HepG2 (cell line): Measurements from ENCODE around the gene TRAF3. TPM values are rescaled to one million over a fixed set of nuclear protein-coding genes. Genes with fewer than 3 reads are reported as not detected.

Experiments used
- DBP ChIP-seq: sonication (generic); formaldehyde crosslinking; IDR thresholded peaks from 2 replicates; pipeline ENCODE4 v1.4.0; 2020; ENCODE audit warnings: missing genetic modification reagents; ENCODE audit errors: not compliant biosample characterization
- FOXK1 ChIP-seq: sonication (generic); formaldehyde crosslinking; IDR thresholded peaks from 2 replicates; pipeline ENCODE4 v1.4.0; 2020; ENCODE audit warnings: low read depth, missing genetic modification reagents, borderline replicate concordance
- ISX ChIP-seq: sonication (generic); formaldehyde crosslinking; conservative IDR thresholded peaks from 2 replicates; pipeline ENCODE4 v1.5.0; 2020; ENCODE audit warnings: missing genetic modification reagents
- LBX2 ChIP-seq: sonication (generic); formaldehyde crosslinking; IDR thresholded peaks from 2 replicates; pipeline ENCODE4 v1.5.0; 2020; ENCODE audit warnings: missing genetic modification reagents, mild to moderate bottlenecking, borderline replicate concordance
- RNF219 ChIP-seq: sonication (generic); formaldehyde crosslinking; IDR thresholded peaks from 2 replicates; pipeline ENCODE4 v1.5.0; 2020; ENCODE audit warnings: mild to moderate bottlenecking, missing genetic modification reagents
- SRSF1 ChIP-seq: fragments of 200-400 bp; formaldehyde crosslinking; optimal IDR thresholded peaks from 2 replicates; pipeline ENCODE3; 2017; ENCODE audit warnings: mild to moderate bottlenecking, low read depth, low read length, moderate library complexity
- ZHX1 ChIP-seq: sonication (generic); formaldehyde crosslinking; IDR thresholded peaks from 2 replicates; pipeline ENCODE4 v1.8.1; 2022; ENCODE audit warnings: low read depth, mild to moderate bottlenecking, missing genetic modification reagents
- ZMYM2 ChIP-seq: sonication (generic); formaldehyde crosslinking; IDR thresholded peaks from 2 replicates; pipeline ENCODE4 v1.8.0; 2022; ENCODE audit warnings: mild to moderate bottlenecking, missing genetic modification reagents
- ZNF432 ChIP-seq: sonication (generic); formaldehyde crosslinking; IDR thresholded peaks from 2 replicates; pipeline ENCODE4 v1.5.0; 2020; ENCODE audit warnings: missing genetic modification reagents, mild to moderate bottlenecking, borderline replicate concordance
- ZSCAN20 ChIP-seq: sonication (generic); formaldehyde crosslinking; IDR thresholded peaks from 2 replicates; pipeline ENCODE4 v1.4.0; 2020; ENCODE audit warnings: missing genetic modification reagents, mild to moderate bottlenecking, borderline replicate concordance
- polyA plus RNA-seq, 8 experiments: library from polyadenylated mRNA; depleted of rRNA in 3 of 8; stranded (reverse) in 7 of 8; unstranded in 1 of 8; fragments of >200 nt; fragmentation: Illumina TruSeq in 4 of 8; extraction: Trizol in 4 of 8; gene quantifications; 2 replicates each; pipeline versions ENCODE4 v1.2.1 to v1.2.3, GENCODE V29; 2011 to 2016; ENCODE audit warnings: low read depth in 4 of 8, missing spikeins in 1 of 8, mixed read lengths in 1 of 8; ENCODE audit not compliant: insufficient read depth in 1 of 8
- total RNA-seq, 5 experiments: library from RNA; depleted of rRNA; stranded (reverse); fragments of >200 nt; fragmentation: Illumina TruSeq; extraction: Trizol; gene quantifications; 2 replicates each; pipeline ENCODE4 v1.2.3, GENCODE V29; 2016; ENCODE audit warnings: low read depth in 1 of 5
- TF ChIP-seq, protein P1 (sequence below): sonication (generic); formaldehyde crosslinking; IDR thresholded peaks from 2 replicates; pipeline ENCODE4 v1.5.1; 2020; ENCODE audit warnings: mild to moderate bottlenecking, missing genetic modification reagents
- TF ChIP-seq, protein P2 (sequence below): sonication (generic); formaldehyde crosslinking; IDR thresholded peaks from 2 replicates; pipeline ENCODE4 v1.4.0; 2020; ENCODE audit warnings: missing genetic modification reagents, borderline replicate concordance

TRAF3 gene
- total and polyA plus RNA-seq, 2 of the 13 experiments (the other 11 are each of a cell fraction or from before 2014, with no cell fraction given): 6.9 to 12.2 TPM

GRCh38 chr14:102922490-102923200 lies 145.4 kb downstream of the TRAF3 start, which contains the start of gene AMN (continued):
- TF ChIP-seq ZHX1 (CRISPR knock-in tag): no peak; the same call in 1 of the 2 replicates
- no peak for TF ChIP-seq ZMYM2
- no peak for TF ChIP-seq SRSF1
- TF ChIP-seq FOXK1 (CRISPR knock-in tag): 0 out of 2 replicates have a peak, but pooled peaks have one; percentile 28
- TF ChIP-seq ZSCAN20 (CRISPR knock-in tag): no peak; the same call in 1 of the 2 replicates
- TF ChIP-seq, protein P1, sequence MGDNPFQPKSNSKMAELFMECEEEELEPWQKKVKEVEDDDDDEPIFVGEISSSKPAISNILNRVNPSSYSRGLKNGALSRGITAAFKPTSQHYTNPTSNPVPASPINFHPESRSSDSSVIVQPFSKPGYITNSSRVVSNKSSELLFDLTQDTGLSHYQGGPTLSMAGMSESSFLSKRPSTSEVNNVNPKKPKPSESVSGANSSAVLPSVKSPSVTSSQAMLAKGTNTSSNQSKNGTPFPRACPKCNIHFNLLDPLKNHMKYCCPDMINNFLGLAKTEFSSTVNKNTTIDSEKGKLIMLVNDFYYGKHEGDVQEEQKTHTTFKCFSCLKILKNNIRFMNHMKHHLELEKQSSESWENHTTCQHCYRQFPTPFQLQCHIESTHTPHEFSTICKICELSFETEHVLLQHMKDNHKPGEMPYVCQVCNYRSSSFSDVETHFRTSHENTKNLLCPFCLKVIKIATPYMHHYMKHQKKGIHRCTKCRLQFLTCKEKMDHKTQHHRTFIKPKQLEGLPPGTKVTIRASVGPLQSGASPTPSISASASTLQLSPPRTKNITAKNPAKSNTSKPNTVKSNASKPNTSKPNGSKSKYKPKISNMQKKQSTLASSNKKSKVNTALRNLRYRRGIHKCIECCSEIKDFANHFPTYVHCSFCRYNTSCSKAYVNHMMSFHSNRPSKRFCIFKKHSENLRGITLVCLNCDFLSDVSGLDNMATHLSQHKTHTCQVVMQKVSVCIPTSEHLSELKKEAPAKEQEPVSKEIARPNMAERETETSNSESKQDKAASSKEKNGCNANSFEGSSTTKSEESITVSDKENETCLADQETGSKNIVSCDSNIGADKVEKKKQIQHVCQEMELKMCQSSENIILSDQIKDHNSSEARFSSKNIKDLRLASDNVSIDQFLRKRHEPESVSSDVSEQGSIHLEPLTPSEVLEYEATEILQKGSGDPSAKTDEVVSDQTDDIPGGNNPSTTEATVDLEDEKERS: peak; percentile 32; the same call in 1 of the 2 replicates
- TF ChIP-seq RNF219 (CRISPR knock-in tag): no peak
- TF ChIP-seq DBP (CRISPR knock-in tag): no peak
- TF ChIP-seq, protein P2, sequence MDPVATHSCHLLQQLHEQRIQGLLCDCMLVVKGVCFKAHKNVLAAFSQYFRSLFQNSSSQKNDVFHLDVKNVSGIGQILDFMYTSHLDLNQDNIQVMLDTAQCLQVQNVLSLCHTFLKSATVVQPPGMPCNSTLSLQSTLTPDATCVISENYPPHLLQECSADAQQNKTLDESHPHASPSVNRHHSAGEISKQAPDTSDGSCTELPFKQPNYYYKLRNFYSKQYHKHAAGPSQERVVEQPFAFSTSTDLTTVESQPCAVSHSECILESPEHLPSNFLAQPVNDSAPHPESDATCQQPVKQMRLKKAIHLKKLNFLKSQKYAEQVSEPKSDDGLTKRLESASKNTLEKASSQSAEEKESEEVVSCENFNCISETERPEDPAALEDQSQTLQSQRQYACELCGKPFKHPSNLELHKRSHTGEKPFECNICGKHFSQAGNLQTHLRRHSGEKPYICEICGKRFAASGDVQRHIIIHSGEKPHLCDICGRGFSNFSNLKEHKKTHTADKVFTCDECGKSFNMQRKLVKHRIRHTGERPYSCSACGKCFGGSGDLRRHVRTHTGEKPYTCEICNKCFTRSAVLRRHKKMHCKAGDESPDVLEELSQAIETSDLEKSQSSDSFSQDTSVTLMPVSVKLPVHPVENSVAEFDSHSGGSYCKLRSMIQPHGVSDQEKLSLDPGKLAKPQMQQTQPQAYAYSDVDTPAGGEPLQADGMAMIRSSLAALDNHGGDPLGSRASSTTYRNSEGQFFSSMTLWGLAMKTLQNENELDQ: no peak
- no peak for TF ChIP-seq ZNF432 (CRISPR knock-in tag)
- TF ChIP-seq LBX2 (CRISPR knock-in tag): no peak; the same call in 1 of the 2 replicates
- no peak for TF ChIP-seq ISX
